ENCODE results near the gene SPATS2. TPM values are rescaled to one million over a fixed set of nuclear protein-coding genes. Genes with fewer than 3 reads are reported as not detected.

The SPATS2 gene
- total and polyA plus RNA-seq, 10 of the 15 experiments (the other 5 are each of a cell fraction or from before 2014, with no cell fraction given) = 9.0 to 54.2 (median 27.5) TPM

- H2AFZ ChIP-seq (ENCODE audit: control insufficient read depth, low read depth, low read length) = peak overlapping the region; percentile 3; the same call in 1 of the 2 replicates
- H3K4me2 ChIP-seq (ENCODE audit: control insufficient read depth, insufficient read depth) = peak overlapping the region; percentile 97
- peak overlapping the region; percentile 97 for H3K27ac ChIP-seq (ENCODE audit: control insufficient read depth, insufficient read depth)
- TF ChIP-seq RBBP5 (conservative IDR thresholded peaks at IDR 0.05) (no peak), MEF2A (IDR thresholded peaks at IDR 0.05; ENCODE audit: insufficient read depth, low read depth, low read length) (peak; percentile 79), BMI1 (IDR thresholded peaks at IDR 0.05; ENCODE audit: borderline replicate concordance) (no peak), MTA3 (IDR thresholded peaks at IDR 0.05; ENCODE audit: borderline replicate concordance, low read length) (peak; percentile 33; the same call in 1 of the 2 replicates), SPI1 (IDR thresholded peaks at IDR 0.05; ENCODE audit: borderline replicate concordance, insufficient read depth, low read depth, low read length) (no peak), POLR2AphosphoS2 (IDR thresholded peaks at IDR 0.05; ENCODE audit: low read depth, low read length) (no peak), HDGF (IDR thresholded peaks at IDR 0.05) (no peak), ZZZ3 (IDR thresholded peaks at IDR 0.05; ENCODE audit: control insufficient read depth, insufficient read length, low read depth) (no peak), SIX5 (IDR thresholded peaks at IDR 0.05; ENCODE audit: low read depth, low read length, severe bottlenecking) (no peak), ZSCAN29 (IDR thresholded peaks at IDR 0.05) (no peak), USF2 (IDR thresholded peaks at IDR 0.05; ENCODE audit: borderline replicate concordance, low read depth, low read length) (no peak), E4F1 (IDR thresholded peaks at IDR 0.05; ENCODE audit: borderline replicate concordance, partially characterized antibody) (no peak), TCF3 (IDR thresholded peaks at IDR 0.05; ENCODE audit: borderline replicate concordance, insufficient read depth, low read depth, low read length) (peak; percentile 79; the same call in 1 of the 2 replicates), RFX5 (IDR thresholded peaks at IDR 0.05; ENCODE audit: low read depth, low read length) (no peak), CEBPB (IDR thresholded peaks at IDR 0.05; ENCODE audit: borderline replicate concordance in 1 of 2, low read depth in 2 of 2, low read length in 2 of 2) (no peak), SREBF1 (IDR thresholded peaks at IDR 0.05; ENCODE audit: low read length) (no peak), CHD2 (IDR thresholded peaks at IDR 0.05; ENCODE audit: borderline replicate concordance, low read depth, low read length) (no peak), ASH2L (IDR thresholded peaks at IDR 0.05; ENCODE audit: borderline replicate concordance, low read depth) (no peak), GABPA (IDR thresholded peaks at IDR 0.05; ENCODE audit: low read depth) (no peak), MYB (IDR thresholded peaks at IDR 0.05; ENCODE audit: borderline replicate concordance, low read depth, low read length) (no peak), NFYB (IDR thresholded peaks at IDR 0.05; ENCODE audit: insufficient read depth, low read depth, low read length) (no peak)
Observed at GRCh38 chr12:49369411-49370145, 2.3 kb downstream of the SPATS2 start.

More at GRCh38 chr12:49369411-49370145, 2.3 kb downstream of the SPATS2 start:
- ChIA-PET POLR2A (interaction anchor here (0.5 to 2.3 kb wide), 13 partner anchors 12 to 334 kb away, joined by 3 to 8 read pairs (median 5); partner anchors contain the start of gene TROAP), CTCF (interaction anchor here (1.2 to 18.7 kb wide), 8 partner anchors 11 to 282 kb away, joined by 3 to 712 read pairs (median 4); no protein-coding TSS in a partner anchor), SMC1A (ENCODE audit: uncharacterized antibody, unreplicated experiment) (interaction anchor here (0.6 to 25.7 kb wide), 10 partner anchors 8 to 144 kb away, joined by 4 to 740 read pairs (median 7); no protein-coding TSS in a partner anchor), RAD21 (ENCODE audit: unreplicated experiment) (interaction anchor here (0.6 to 5.5 kb wide), 6 partner anchors 11 to 399 kb away, joined by 3 to 33 read pairs (median 8); no protein-coding TSS in a partner anchor)
- H3K79me2 ChIP-seq (ENCODE audit: control insufficient read depth, insufficient read depth, low read length) = peaks cover 85% of the 10 kb centered on the region
- H3K4me3 ChIP-seq = peak overlapping the region; percentile 89
- ATAC-seq (peak; percentile 59), DNase-seq (ENCODE audit: low read depth, low spot score) (peak; percentile 79), FAIRE-seq (peak; percentile 94)
- in situ Hi-C loops (cut with MboI) = no loop called here
- intact Hi-C loops (cut with micrococcal nuclease; ENCODE audit: unreplicated experiment) = loop anchor here (1.0 to 5.0 kb wide), 2 partner anchors 58 to 338 kb away; partner anchors contain the start of gene FMNL3
- H4K20me1 ChIP-seq (ENCODE audit: control insufficient read depth, insufficient read depth) = no peaks in the 10 kb centered on the region
- peaks cover 16% of the 10 kb centered on the region for H3K4me1 ChIP-seq (ENCODE audit: control insufficient read depth, insufficient read depth, low read length)
- H3K27me3 ChIP-seq (replicated peaks in 1 of 2; ENCODE audit: control insufficient read depth in 2 of 2, insufficient read depth in 2 of 2, low read length in 1 of 2) = no peaks in the 10 kb centered on the region
- no peaks in the 10 kb centered on the region for H3K9me3 ChIP-seq (replicated peaks; ENCODE audit: control insufficient read depth, insufficient read depth, low read length)
- no TSS peak for BruUV-seq (replicated peaks)
- H3K9ac ChIP-seq (ENCODE audit: control insufficient read depth, insufficient read depth, low read length) = peak overlapping the region; percentile 97
- H3K36me3 ChIP-seq (ENCODE audit: control insufficient read depth in 2 of 2, insufficient read depth in 2 of 2, low read length in 1 of 2) = peaks cover 0 to 5% of the 10 kb centered on the region in 2 experiments; a peak in 2 of 4 replicates
- under 1% methylated on average over 6 of the region's 6 CpGs for WGBS (ENCODE audit: insufficient coverage, insufficient replicate concordance, low lambda C conversion rate, missing lambda C conversion rate)
